SK-N-SH treated with all-trans-retinoic acid at 6 μM for 48 hours (cell line): Measurements from ENCODE around the gene MYL3.

ENCODE experiments used
- ATAC-seq: fragments of 200-7000 bp; cut with Tn5 transposase; 3 replicates; pipeline ENCODE4 v1.9.1; 2020; ENCODE audit warnings: mild to moderate bottlenecking, moderate library complexity
- ARNTL ChIP-seq: fragments of 450-650 bp; formaldehyde crosslinking; IDR thresholded peaks from 2 replicates; pipeline ENCODE4 v1.5.0; 2020; ENCODE audit warnings: low read depth, mild to moderate bottlenecking, moderate library complexity, borderline replicate concordance
- CREB5 ChIP-seq: fragments of 250-450 bp; sonication (Bioruptor Pico); IDR thresholded peaks from 2 replicates; pipeline ENCODE4 v1.5.1; 2020; ENCODE audit warnings: low read depth, mild to moderate bottlenecking, moderate library complexity
- CSDC2 ChIP-seq: fragments of 250-450 bp; sonication (Bioruptor Pico); IDR thresholded peaks from 2 replicates; pipeline ENCODE4 v1.5.0; 2020; ENCODE audit warnings: mild to moderate bottlenecking, moderate library complexity
- CSRNP3 ChIP-seq: fragments of 250-450 bp; sonication (Bioruptor Pico); IDR thresholded peaks from 2 replicates; pipeline ENCODE4 v1.5.1; 2021; ENCODE audit warnings: mild to moderate bottlenecking, moderate library complexity
- ESRRG ChIP-seq: fragments of 250-450 bp; sonication (Bioruptor Pico); IDR thresholded peaks from 2 replicates; pipeline ENCODE4 v1.6.1; 2021; ENCODE audit warnings: mild to moderate bottlenecking
- GLIS3 ChIP-seq: fragments of 250-450 bp; sonication (Bioruptor Pico); IDR thresholded peaks from 2 replicates; pipeline ENCODE4 v1.5.0; 2020; ENCODE audit warnings: mild to moderate bottlenecking, moderate library complexity
- ISL1 ChIP-seq: fragments of 250-450 bp; sonication (Bioruptor Pico); IDR thresholded peaks from 2 replicates; pipeline ENCODE4 v2.1.2; 2022; ENCODE audit warnings: mild to moderate bottlenecking, moderate library complexity
- OSR1 ChIP-seq: fragments of 250-450 bp; sonication (Bioruptor Pico); IDR thresholded peaks from 2 replicates; pipeline ENCODE4 v1.8.0; 2022; ENCODE audit warnings: moderate library complexity, mild to moderate bottlenecking, inconsistent platforms
- RARB ChIP-seq: fragments of 250-450 bp; sonication (Bioruptor Pico); IDR thresholded peaks from 2 replicates; pipeline ENCODE4 v1.8.0; 2021; ENCODE audit warnings: mild to moderate bottlenecking, moderate library complexity
- SNAI2 ChIP-seq: fragments of 250-450 bp; sonication (Bioruptor Pico); IDR thresholded peaks from 2 replicates; pipeline ENCODE4 v1.5.0; 2020; ENCODE audit warnings: mild to moderate bottlenecking, moderate library complexity
- TCF4 ChIP-seq: fragments of 250-450 bp; sonication (Bioruptor Pico); IDR thresholded peaks from 2 replicates; pipeline ENCODE4 v1.8.0; 2021; ENCODE audit warnings: mild to moderate bottlenecking, moderate library complexity, borderline replicate concordance
- TOX ChIP-seq: fragments of 250-450 bp; sonication (Bioruptor Pico); IDR thresholded peaks from 2 replicates; pipeline ENCODE4 v1.8.0; 2021; ENCODE audit warnings: mild to moderate bottlenecking, moderate library complexity, borderline replicate concordance
- ZC3H10 ChIP-seq: fragments of 250-450 bp; sonication (Bioruptor Pico); IDR thresholded peaks from 2 replicates; pipeline ENCODE4 v1.5.1; 2021; ENCODE audit warnings: mild to moderate bottlenecking, moderate library complexity
- ZNF565 ChIP-seq: fragments of 450-650 bp; formaldehyde crosslinking; conservative IDR thresholded peaks from 2 replicates; pipeline ENCODE4 v1.5.0; 2020; ENCODE audit warnings: low read depth, mild to moderate bottlenecking, moderate library complexity
- ZNF70 ChIP-seq: fragments of 450-650 bp; formaldehyde crosslinking; IDR thresholded peaks from 2 replicates; pipeline ENCODE4 v1.5.0; 2020; ENCODE audit warnings: mild to moderate bottlenecking, moderate library complexity
- ZNF8 ChIP-seq: fragments of 450-650 bp; formaldehyde crosslinking; IDR thresholded peaks from 2 replicates; pipeline ENCODE4 v1.5.0; 2020; ENCODE audit warnings: mild to moderate bottlenecking, moderate library complexity
- TF ChIP-seq, protein P1 (sequence below): fragments of 250-450 bp; sonication (Bioruptor Pico); IDR thresholded peaks from 2 replicates; pipeline ENCODE4 v1.5.0; 2020; ENCODE audit warnings: mild to moderate bottlenecking, moderate library complexity
- TF ChIP-seq, protein P2 (sequence below): fragments of 250-450 bp; sonication (Bioruptor Pico); IDR thresholded peaks from 2 replicates; pipeline ENCODE4 v1.8.0; 2021; ENCODE audit warnings: low read depth, mild to moderate bottlenecking, moderate library complexity, borderline replicate concordance

MYL3 gene

DNA sequence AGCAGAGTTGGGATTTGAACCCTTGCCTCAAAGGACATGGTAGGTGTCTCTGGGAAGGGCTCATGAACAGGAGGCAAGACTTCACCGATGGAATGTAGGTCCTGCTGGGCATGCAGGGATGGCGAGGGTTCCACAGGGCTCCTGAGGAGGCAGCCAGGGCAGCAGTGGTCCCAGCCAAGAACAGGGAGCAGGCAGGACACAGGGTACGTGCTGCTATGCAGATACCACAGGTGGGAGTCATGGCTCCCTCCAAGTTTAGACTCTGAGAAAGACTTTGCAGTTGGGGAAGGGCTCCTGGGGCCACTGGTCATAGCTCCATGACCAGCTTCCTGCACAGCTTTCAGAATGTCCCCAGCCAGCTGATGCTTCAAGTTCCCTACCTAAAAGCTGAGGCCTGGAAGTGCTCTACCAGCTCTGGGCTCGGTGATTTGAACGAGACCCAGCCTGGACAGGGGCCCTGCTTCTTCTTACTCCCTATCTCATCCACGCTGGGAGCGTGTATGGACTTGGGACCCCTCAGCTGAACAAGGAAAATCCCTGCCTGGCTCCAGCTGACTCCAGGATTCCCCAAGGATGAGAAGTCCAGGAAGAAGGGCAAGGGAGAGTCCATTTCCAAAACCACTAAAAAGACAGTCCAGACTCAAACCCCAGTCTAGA lies 747 bp downstream of the MYL3 start:
- TF ChIP-seq ESRRG (CRISPR knock-in tag) (no peak), ZNF70 (CRISPR knock-in tag) (no peak), TOX (no peak), CSDC2 (CRISPR knock-in tag) (no peak), RARB (no peak), ZC3H10 (CRISPR knock-in tag) (no peak), TCF4 (no peak), OSR1 (CRISPR knock-in tag) (no peak), ARNTL (CRISPR knock-in tag) (no peak), ISL1 (CRISPR knock-in tag) (no peak), ZNF8 (no peak), ZNF565 (CRISPR knock-in tag) (no peak), CREB5 (CRISPR knock-in tag) (no peak), CSRNP3 (CRISPR knock-in tag) (no peak), GLIS3 (no peak), SNAI2 (no peak)
- TF ChIP-seq, protein P1, sequence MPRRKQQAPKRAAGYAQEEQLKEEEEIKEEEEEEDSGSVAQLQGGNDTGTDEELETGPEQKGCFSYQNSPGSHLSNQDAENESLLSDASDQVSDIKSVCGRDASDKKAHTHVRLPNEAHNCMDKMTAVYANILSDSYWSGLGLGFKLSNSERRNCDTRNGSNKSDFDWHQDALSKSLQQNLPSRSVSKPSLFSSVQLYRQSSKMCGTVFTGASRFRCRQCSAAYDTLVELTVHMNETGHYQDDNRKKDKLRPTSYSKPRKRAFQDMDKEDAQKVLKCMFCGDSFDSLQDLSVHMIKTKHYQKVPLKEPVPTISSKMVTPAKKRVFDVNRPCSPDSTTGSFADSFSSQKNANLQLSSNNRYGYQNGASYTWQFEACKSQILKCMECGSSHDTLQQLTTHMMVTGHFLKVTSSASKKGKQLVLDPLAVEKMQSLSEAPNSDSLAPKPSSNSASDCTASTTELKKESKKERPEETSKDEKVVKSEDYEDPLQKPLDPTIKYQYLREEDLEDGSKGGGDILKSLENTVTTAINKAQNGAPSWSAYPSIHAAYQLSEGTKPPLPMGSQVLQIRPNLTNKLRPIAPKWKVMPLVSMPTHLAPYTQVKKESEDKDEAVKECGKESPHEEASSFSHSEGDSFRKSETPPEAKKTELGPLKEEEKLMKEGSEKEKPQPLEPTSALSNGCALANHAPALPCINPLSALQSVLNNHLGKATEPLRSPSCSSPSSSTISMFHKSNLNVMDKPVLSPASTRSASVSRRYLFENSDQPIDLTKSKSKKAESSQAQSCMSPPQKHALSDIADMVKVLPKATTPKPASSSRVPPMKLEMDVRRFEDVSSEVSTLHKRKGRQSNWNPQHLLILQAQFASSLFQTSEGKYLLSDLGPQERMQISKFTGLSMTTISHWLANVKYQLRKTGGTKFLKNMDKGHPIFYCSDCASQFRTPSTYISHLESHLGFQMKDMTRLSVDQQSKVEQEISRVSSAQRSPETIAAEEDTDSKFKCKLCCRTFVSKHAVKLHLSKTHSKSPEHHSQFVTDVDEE (CRISPR knock-in tag): no peak
- TF ChIP-seq, protein P2, sequence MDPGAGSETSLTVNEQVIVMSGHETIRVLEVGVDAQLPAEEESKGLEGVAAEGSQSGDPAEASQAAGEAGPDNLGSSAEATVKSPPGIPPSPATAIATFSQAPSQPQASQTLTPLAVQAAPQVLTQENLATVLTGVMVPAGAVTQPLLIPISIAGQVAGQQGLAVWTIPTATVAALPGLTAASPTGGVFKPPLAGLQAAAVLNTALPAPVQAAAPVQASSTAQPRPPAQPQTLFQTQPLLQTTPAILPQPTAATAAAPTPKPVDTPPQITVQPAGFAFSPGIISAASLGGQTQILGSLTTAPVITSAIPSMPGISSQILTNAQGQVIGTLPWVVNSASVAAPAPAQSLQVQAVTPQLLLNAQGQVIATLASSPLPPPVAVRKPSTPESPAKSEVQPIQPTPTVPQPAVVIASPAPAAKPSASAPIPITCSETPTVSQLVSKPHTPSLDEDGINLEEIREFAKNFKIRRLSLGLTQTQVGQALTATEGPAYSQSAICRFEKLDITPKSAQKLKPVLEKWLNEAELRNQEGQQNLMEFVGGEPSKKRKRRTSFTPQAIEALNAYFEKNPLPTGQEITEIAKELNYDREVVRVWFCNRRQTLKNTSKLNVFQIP (CRISPR knock-in tag): no peak
- TF ChIP-seq, all 23 proteins: peak for 0
- no peak for ATAC-seq

GRCh38 chr3:46861605-46862368 lies 1.5 kb downstream of the MYL3 start:
- ATAC-seq: no peak
- TF ChIP-seq, protein P1 (CRISPR knock-in tag): no peak
- no peak for TF ChIP-seq ZNF70 (CRISPR knock-in tag)
- no peak for TF ChIP-seq CSDC2 (CRISPR knock-in tag)
